IMR-90 (cell line): Measurements from ENCODE around the gene PTK7.

ENCODE experiments used
- CTCF ChIP-seq: conservative IDR thresholded peaks from 2 replicates; pipeline ENCODE4 v1.5.1; 2012; ENCODE audit warnings: mild to moderate bottlenecking, low read depth, low read length, improper control_type of control experiment
- ELK1 ChIP-seq: fragments of 150-350 bp; IDR thresholded peaks from 2 replicates; pipeline ENCODE4 v1.6.1; 2016; ENCODE audit warnings: low read depth, mild to moderate bottlenecking, low read length, moderate library complexity, borderline replicate concordance
- MAFK ChIP-seq: IDR thresholded peaks from 2 replicates; pipeline ENCODE4 v1.6.1; 2012; ENCODE audit warnings: low read depth, low read length, improper control_type of control experiment
- MXI1 ChIP-seq: IDR thresholded peaks from 2 replicates; pipeline ENCODE4 v1.6.1; 2012; ENCODE audit warnings: low read depth, mild to moderate bottlenecking, low read length, moderate library complexity, borderline replicate concordance
- POLR2A ChIP-seq: IDR thresholded peaks from 2 replicates; pipeline ENCODE4 v1.6.1; 2012; ENCODE audit warnings: mild to moderate bottlenecking, low read depth, low read length
- RAD21 ChIP-seq: IDR thresholded peaks from 2 replicates; pipeline ENCODE4 v1.6.1; 2012; ENCODE audit warnings: low read length, improper control_type of control experiment
- USF2 ChIP-seq: fragments of 150-350 bp; IDR thresholded peaks from 2 replicates; pipeline ENCODE4 v1.6.1; 2017; ENCODE audit warnings: mild to moderate bottlenecking, antibody characterized with exemption, low read length, low read depth

GRCh38 chr6:43034190-43034525 is 42.0 kb upstream of the PTK7 start:
- TF ChIP-seq CTCF: no peak
- no peak for TF ChIP-seq ELK1
- TF ChIP-seq POLR2A: no peak
- TF ChIP-seq MXI1: no peak
- no peak for TF ChIP-seq USF2
- TF ChIP-seq RAD21: no peak
- no peak for TF ChIP-seq MAFK
